Type B pancreatic cell (in vitro differentiated cells): ENCODE results near the gene LMNTD1. TPM values are rescaled to one million over a fixed set of nuclear protein-coding genes. Genes with fewer than 3 reads are reported as not detected.

Source experiments
- DNase-seq: peaks from one replicate; pipeline ENCODE4 v3.0.0; 2021; ENCODE audit warnings: mixed read lengths; ENCODE audit not compliant: unreplicated experiment; ENCODE audit errors: extremely low spot score
- H3K27ac Mint-ChIP-seq: 2 replicates; pipeline ENCODE4 v1.8.0; 2021; ENCODE audit warnings: mild to moderate bottlenecking, mixed read lengths
- H3K27me3 Mint-ChIP-seq: 2 replicates; pipeline ENCODE4 v1.8.0; 2021; ENCODE audit warnings: mixed read lengths
- H3K36me3 Mint-ChIP-seq: 2 replicates; pipeline ENCODE4 v1.8.0; 2021; ENCODE audit warnings: mixed read lengths
- H3K4me1 Mint-ChIP-seq: one replicate; pipeline ENCODE4 v1.8.0; 2021; ENCODE audit warnings: mixed read lengths; ENCODE audit not compliant: unreplicated experiment
- H3K4me3 Mint-ChIP-seq: 2 replicates; pipeline ENCODE4 v1.8.0; 2021; ENCODE audit warnings: mild to moderate bottlenecking, mixed read lengths
- H3K9me3 Mint-ChIP-seq: 2 replicates; pipeline ENCODE4 v1.8.0; 2021; ENCODE audit warnings: mixed read lengths
- CTCF ChIP-seq: fragments of 200-600 bp; sonication (generic); conservative IDR thresholded peaks from 2 replicates; pipeline ENCODE4 v1.5.0; 2021; ENCODE audit warnings: antibody characterized with exemption, mild to moderate bottlenecking
- total RNA-seq: library from RNA; stranded (reverse); gene quantifications from 2 replicates; pipeline ENCODE4 v1.2.1, GENCODE V29; 2021; ENCODE audit warnings: low replicate concordance

LMNTD1 gene
- total RNA-seq, 1 donor from 2014 or later = not detected

GRCh38 chr12:25436206-25437030 lies 116.7 kb downstream of the LMNTD1 start:
- Mint-ChIP-seq H3K4me1 (peaks cover 3% of the 10 kb centered on the region), H3K27ac (no peak overlapping the region), H3K9me3 (peaks cover 9% of the 10 kb centered on the region), H3K27me3 (peaks cover 3% of the 10 kb centered on the region), H3K4me3 (no peak overlapping the region), H3K36me3 (no peaks in the 10 kb centered on the region)
- DNase-seq = no peak
- peak; percentile 94 for TF ChIP-seq CTCF

GRCh38 chr12:25435431-25435830 lies 117.7 kb downstream of the LMNTD1 start:
- H3K36me3 Mint-ChIP-seq = no peaks in the 10 kb centered on the region
- no peak for DNase-seq
- peaks cover 6% of the 10 kb centered on the region for H3K9me3 Mint-ChIP-seq
- no peak overlapping the region for H3K4me3 Mint-ChIP-seq
- H3K4me1 Mint-ChIP-seq = peaks cover 3% of the 10 kb centered on the region
- no peak for TF ChIP-seq CTCF
- peaks cover 3% of the 10 kb centered on the region for H3K27me3 Mint-ChIP-seq
- H3K27ac Mint-ChIP-seq = no peak overlapping the region

- DNase-seq = no peak
- peaks cover 4% of the 10 kb centered on the region for H3K9me3 Mint-ChIP-seq
- TF ChIP-seq CTCF = no peak
- H3K4me1 Mint-ChIP-seq = peaks cover 3% of the 10 kb centered on the region
- no peak overlapping the region for H3K4me3 Mint-ChIP-seq
- peaks cover 3% of the 10 kb centered on the region for H3K27me3 Mint-ChIP-seq
- no peaks in the 10 kb centered on the region for H3K36me3 Mint-ChIP-seq
- H3K27ac Mint-ChIP-seq = no peak overlapping the region
These were observed 118.6 kb downstream of the LMNTD1 start for GRCh38 chr12:25434515-25434914.

- DNase-seq = no peak
- Mint-ChIP-seq H3K36me3 (no peaks in the 10 kb centered on the region), H3K4me3 (no peak overlapping the region), H3K9me3 (peaks cover 4% of the 10 kb centered on the region), H3K27ac (no peak overlapping the region), H3K4me1 (peaks cover 3% of the 10 kb centered on the region), H3K27me3 (peaks cover 3% of the 10 kb centered on the region)
- no peak for TF ChIP-seq CTCF
These were observed 119.3 kb downstream of the LMNTD1 start for GRCh38 chr12:25433581-25434325.

- peaks cover 3% of the 10 kb centered on the region for H3K4me1 Mint-ChIP-seq
- no peak overlapping the region for H3K4me3 Mint-ChIP-seq
- H3K27ac Mint-ChIP-seq = no peak overlapping the region
- TF ChIP-seq CTCF = no peak
- H3K36me3 Mint-ChIP-seq = no peaks in the 10 kb centered on the region
- H3K9me3 Mint-ChIP-seq = peaks cover under 1% of the 10 kb centered on the region
- H3K27me3 Mint-ChIP-seq = peaks cover 3% of the 10 kb centered on the region
- no peak for DNase-seq
These were observed 120.1 kb downstream of the LMNTD1 start for GRCh38 chr12:25433024-25433423.
